NCI-H128 (cell line): Measurements from ENCODE around the gene PAQR4.
"Not testable (repeated sequence)": the region's sequence is repeated elsewhere in the genome, so short reads cannot be mapped to it uniquely, and the experiment has no call there.

ENCODE experiments used
- DNase-seq: peaks from one replicate; lab custom pipeline; 2025; ENCODE audit not compliant: unreplicated experiment; lab: John Stamatoyannopoulos, UW

Gene PAQR4

DNA sequence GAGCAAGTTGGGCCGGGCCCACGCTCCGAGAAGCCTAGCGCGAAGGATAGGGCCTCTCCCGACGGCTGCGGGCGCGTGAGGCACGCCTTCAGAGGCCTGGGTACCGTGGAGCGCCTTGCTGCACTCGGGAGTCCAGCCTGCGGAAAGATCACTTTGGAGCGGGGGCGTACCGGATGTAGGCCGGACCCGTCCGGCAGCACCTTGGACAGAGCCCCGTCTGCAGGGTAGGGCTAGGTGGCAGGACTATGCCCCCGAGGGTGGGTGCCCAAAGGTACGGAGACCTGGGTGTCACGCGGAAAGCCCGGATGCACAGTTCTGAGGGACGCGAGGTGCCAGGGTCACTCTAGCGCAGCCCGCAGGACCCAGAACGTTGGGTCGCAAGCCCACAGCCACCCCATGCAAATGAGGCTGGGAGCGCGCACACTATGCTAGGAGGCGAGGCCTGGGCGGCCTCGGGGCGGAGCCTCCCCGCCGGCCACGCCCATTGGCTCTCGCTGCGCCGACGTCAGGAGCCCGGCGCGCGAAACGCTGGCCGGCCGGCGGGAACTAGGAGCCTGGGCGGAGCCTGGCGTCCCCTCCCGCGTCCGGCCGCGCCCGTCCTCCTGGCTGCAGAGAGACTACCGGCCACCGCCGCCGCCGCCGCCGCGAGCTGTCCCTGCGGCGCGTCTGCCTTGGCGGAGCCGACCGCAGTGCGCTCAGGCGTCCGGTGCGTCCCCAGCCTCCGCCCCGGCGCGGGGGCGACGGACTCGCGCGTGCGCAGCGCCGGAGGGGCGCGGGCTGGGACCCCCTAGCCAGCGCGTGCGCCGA, at the start of gene PAQR4:
PAQR4 (plus strand) TSS at position 611 of the 807 bp plus-strand sequence. CDS start 327 bp downstream, outside the sequence.
- peak; percentile 70 for DNase-seq

DNA sequence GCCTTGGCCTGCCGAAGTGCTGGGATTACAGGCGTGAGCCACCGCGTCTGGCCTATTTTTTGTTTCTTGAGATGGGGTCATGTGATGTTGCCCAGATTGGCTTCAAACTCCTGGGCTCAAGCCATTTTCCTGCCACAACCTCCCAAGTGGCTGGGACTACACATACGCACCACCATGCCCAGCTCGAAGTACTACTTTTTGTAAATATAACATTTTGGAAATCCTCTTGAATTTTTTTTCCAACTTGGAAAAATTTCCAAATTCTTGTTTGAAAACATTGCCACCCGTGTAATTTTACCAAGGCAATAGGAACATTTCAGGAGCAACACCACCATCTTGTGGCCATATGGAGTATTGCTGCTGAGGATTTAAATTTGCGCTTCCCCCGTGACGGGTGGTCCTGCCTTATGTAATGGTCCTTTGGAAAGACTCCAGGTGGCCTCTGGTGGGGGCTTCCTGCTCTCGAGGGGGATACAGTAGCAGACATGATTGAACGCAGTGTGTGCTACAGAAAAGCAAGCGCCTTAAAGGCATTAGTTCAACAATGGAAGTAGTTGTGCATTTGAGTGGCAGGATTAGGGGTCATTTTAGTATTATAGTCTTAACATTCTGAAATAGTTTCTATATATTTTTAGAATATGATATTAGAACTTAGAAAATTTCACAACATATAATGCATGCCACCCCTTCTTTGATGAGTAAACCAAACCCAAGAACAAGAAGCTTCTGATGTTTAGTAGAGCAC, 49.5 kb upstream of the PAQR4 start:
- DNase-seq, result peak; percentile 6

DNA sequence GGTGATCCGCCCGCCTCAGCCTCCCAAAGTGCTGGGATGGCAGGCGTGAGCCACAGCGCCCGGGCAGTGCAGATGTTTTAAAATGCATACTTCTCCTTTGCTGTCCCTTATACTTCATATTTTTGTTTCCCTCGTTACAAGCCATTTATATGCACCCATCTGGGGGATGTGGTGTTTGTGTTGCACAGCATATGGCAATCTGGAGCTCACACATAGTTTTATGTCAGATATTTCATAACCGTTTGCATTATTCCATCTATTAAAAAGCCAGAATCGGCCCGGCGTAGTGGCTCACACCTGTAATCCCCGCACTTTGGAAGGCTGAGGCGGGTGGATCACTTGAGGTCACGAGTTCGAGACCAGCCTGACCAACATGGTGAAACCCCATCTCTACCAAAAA, 45.7 kb upstream of the PAQR4 start:
- no peak for DNase-seq

DNA sequence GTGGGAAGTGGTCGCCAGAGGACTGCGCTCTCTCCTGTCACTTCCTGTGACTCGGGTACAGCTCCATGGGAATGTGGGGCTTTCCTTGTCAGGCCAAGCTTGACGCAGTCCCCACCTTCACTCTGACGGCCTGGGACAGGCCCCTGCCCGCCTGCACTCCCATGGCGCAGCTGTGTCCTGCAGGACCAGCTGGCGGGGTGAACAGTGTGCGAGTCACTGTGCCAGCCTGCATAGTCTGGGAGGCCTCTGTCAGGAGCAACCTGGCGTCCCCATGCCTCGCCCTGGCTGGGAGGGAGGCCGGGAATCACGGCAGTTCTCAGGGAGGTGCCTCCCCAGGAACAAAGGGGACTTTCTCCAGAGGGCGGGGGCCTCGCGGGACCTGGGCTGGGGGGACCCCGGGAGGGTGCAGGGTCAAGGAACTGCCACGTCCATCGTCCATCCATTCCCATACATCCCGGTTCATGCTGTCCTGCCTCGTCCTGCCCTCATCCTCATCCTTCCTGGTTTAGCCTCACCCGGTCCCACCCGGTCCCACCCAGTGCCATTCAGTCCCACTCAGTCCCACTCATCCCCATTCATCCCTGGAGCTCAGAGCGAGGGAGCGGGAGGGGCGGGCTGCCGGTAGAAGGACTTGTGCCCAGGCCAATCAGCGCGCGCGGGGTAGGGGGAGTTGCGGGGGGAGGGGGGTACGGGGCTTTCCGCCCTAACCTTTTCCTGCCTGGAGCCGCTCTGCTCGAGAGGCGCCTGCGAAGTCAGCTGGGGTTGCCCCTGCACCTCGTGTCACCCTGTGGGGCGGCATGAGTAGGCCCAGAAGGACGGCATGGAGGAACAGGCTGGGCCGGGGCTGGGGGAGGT, 44.0 kb upstream of the PAQR4 start:
- no peak for DNase-seq

DNA sequence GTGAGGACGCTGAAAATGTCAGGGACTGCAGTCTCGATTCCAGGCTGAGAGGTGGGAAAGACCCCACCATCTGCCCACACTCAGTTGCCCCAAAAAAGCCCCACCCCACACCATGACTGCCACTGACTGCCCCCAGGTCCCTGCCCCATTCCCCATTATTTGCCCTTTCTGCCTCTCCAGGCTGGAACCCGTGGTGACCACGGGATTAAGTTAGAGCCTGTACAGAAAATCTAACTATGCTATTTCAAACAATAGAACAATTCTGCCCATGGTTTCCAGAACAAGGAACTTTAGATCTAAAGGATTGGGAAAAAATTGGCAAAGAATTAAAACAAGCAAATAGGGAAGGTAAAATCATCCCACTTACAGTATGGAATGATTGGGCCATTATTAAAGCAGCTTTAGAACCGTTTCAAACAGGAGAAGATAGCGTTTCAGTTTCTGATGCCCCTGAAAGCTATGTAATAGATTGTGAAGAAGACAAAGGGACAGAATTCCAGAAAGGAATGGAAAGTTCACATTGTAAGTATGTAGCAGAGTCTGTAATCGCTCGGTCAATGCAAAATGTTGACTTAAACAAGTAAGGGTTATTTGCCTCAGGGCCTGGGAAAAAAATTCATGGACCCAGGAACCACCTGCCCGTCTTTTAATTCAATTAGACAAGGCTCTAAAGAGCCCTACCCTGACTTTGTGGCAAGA, 43.0 kb upstream of the PAQR4 start:
- no peak for DNase-seq

DNA sequence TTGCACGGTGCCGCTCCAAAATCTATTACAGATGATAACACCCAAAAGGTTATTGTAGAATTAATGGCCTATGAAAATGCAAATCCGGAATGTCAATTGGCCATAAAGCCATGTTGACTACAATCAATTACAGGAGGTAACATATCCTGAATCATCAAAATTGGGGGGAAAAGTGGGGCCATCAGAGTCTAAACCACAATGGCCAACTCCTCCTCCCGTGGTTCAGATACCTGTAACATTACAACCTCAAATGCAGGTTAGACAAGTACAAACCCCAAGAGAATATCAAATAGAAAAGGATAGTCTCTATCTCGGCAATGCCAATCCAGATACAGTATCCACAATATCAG, 42.5 kb upstream of the PAQR4 start:
- DNase-seq, result no peak

DNA sequence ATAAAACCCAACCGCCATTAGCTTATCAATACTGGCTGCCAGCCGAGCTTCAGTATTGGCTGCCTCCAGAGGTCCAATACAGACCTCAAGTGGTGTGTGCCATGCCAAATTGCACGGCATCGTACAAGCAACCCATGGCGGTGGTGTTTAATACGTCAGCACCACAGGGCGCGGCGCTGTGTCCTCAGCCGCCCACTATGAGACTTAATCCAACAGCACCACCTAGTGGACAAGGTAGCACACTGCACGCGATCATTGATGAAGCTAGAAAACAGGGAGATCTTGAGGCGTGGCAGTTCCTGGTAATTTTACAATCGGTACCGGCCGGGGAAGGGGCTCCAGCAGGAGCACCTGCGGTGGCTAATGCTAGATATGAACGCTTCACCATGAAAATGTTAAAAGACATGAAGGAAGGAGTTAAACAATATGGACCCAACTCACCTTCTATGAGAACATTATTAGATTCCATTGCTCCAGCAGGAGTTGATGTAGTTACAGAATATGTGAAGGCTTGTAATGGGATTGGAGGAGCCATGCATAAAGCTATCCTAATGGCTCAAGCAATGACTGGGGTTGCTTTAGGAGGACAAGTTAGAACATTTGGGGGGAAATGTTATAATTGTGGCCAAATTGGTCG, 42.0 kb upstream of the PAQR4 start:
- DNase-seq, result peak; percentile 81

DNA sequence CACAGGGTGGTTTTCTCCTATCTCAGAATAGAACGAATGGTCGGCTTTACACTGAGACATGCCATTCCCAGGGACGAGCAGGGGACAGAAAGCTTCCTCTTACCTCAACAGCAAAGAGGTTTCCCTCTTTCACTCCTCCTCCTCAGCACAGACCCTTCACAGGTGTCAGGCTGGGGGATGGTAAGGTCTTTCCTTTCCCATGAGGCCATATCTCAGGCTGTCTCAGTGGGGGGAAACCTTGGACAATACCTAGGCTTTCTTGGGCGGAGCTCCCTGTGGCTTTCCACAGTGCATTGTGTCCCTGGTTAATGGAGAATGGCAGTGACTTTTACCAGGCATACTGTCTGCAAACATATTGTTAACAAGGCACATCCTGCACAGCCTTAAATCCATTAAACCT, 41.0 kb upstream of the PAQR4 start:
- DNase-seq, result not testable (repeated sequence)

DNA sequence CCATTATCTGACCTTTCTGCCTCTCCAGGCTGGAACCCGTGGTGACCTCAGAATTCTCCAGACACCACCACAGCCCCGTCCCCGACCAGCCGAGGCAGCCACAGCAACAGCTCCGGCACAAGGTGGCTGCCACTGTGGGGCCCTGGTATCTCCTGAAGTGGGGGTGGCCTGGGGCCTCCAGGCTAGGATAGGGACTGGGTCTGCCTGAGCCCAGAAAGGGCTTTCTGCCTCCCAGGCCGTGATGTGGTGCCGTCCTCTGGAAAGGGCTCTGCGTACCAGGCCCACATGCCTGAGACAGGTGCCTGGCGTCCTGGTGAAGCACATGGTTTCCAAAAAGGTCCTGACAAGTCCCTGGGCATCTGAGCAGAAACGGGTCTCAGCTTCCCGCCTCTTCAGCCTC, 40.4 kb upstream of the PAQR4 start:
- DNase-seq, result no peak

DNA sequence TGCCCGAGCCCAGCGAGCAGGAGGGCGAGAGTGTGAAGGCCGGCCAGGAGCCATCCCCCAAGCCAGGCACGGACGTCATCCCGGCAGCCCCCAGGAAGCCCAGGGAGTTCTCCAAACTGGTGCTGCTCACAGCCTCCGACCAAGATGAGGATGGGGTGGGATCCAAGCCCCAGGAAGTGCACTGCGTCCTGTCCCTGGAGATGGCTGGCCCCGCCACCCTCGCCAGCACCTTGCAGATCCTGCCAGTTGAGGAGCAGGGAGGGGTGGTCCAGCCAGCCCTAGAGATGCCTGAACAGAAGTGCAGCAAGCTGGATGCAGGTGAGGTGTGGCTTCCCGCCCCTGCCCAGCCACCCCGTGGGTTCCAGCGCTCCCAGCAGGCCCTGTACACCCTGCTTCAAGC, 39.5 kb upstream of the PAQR4 start:
- no peak for DNase-seq

DNA sequence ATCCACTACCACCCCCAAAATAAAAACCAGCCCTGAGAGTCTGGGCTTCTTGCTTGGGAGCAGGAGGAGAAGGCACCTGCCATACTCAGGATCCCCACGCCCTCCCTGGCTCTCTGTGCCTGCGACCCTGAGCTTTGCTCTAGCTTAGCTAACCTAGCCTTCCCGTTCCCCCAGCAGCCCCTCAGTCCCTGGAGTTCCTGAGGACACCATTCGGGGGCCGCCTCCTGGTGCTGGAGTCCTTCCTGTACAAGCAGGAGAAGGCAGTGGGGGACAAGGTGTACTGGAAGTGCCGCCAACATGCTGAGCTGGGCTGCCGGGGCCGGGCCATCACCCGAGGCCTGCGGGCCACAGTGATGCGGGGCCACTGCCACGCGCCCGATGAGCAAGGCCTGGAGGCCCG, 38.9 kb upstream of the PAQR4 start:
- no peak for DNase-seq

DNA sequence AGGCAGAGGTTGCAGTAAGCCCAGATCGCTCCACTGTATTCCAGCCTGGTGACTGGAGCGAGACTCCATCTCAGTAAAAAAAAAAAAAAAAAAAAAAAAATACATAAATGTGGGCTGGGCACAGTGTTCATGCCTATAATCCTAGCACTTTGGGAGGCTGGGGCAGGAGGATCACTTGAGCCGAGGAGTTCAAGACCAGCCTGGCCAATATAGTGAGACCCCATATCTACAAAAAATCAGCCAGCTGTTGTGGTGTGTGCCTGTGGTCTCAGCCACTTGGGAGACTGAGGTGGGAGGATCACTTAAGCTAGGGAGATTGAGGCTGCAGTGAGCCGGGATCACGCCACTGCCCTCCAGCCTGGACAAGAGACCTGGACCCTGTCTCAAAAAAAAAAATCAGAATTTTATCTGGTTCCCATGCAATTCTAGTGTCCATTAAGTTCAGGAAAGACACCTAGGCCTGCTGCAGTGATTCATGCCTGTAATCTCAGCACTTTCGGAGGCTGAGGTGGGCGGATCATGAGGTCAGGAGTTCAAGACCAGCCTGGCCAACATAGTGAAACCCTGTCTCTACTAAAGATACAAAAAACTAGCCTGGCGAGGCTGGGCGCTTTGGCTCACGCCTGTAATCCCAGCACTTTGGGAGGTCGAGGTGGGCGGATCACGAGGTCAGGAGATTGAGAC, 37.8 kb upstream of the PAQR4 start:
- not testable (repeated sequence) for DNase-seq

DNA sequence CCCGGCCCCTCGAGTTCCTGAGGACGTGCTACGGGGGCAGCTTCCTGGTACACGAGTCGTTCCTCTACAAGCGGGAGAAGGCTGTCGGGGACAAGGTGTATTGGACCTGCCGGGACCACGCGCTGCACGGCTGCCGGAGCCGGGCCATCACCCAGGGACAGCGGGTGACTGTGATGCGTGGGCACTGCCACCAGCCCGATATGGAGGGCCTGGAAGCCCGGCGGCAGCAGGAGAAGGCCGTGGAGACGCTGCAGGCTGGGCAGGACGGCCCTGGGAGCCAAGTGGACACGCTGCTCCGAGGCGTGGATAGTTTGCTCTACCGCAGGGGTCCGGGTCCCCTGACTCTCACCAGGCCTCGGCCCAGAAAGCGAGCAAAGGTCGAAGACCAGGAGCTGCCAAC, 36.0 kb upstream of the PAQR4 start:
- no peak for DNase-seq

DNA sequence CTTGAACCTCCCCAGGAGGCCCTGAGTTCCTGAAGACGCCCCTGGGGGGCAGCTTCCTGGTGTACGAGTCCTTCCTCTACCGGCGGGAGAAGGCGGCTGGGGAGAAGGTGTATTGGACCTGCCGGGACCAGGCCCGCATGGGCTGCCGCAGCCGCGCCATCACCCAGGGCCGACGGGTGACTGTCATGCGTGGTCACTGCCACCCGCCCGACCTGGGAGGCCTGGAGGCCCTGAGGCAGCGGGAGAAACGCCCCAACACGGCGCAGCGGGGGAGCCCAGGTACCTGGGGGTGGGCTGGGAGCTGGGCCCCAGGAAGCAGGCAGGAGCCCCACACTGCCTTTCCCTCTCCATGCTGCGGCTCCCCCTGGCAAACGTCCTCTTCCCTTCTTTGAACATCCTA, 35.4 kb upstream of the PAQR4 start:
- DNase-seq, result no peak

DNA sequence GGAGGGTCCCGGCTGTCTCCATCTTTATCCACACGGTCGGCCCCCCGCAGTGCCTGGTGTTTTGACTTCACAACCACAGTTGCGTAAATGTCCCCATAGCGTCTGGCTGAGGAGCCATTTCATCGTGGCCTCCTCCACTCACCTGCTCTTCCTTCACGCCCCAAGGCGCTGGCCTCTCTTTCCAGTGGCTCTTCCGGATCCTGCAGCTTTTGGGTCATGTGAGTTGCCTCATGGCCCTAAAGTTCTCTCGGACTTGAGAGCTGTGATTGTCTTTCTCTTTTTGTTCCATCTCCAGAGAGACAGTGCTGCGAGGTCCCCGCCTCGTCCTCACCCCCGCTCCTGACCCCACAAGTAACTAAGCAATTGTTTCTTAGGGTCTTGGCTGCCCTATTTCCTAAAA, 34.7 kb upstream of the PAQR4 start:
- no peak for DNase-seq

DNA sequence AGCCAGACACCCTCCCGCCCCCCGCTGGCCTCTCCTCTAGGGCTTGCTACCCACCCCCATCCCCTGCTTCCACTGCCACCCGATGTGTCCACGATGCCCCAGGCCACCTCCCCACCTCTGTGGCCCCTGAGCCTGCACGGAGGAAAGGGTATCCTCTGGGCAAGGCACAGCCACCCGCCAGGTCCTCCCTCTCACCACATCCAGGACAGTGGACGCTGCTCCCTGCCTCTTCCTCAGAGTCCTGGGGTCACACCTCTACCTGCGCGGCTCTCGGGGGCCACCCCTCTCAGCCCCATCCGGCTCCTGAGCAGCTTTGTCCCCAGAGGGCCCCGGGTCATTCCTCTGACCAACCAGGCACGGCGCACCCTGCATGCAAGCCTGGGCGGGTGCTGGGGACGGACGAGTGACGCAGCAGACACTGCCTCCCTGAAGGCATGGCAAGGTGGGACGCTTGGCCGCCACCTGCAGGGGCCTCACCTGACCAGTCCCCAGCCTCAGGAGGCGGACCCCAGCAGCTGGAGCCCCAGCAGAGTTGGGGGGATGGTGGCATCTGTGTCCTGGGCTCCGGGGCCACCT, 32.6 kb upstream of the PAQR4 start:
- no peak for DNase-seq

DNA sequence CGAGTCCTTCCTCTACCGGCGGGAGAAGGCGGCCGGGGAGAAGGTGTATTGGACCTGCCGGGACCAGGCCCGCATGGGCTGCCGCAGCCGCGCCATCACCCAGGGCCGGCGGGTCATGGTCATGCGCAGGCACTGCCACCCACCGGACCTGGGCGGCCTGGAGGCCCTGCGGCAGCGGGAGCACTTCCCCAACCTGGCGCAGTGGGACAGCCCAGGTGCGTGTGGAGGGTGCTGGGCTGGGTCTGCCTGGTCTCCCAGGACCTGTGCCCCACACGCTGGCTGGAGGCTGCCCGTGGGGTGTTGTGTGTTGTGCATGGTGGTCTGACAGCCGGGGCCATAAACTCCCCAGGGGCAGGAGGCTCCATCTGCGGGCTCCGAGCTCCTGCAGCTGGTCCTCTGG, 32.0 kb upstream of the PAQR4 start:
- DNase-seq, result no peak

DNA sequence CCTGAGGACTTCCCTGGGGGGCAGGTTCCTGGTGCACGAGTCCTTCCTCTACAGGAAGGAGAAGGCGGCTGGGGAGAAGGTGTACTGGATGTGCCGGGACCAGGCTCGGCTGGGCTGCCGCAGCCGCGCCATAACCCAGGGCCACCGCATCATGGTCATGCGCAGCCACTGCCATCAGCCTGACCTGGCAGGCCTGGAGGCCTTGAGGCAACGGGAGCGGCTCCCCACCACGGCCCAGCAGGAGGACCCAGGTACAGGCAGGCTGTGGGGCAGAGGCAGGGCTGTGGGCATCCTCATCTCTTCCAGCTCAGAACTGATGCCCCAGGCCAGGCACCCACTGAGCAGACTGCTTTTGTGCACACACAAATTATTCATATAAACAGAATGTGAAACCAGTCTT, 30.9 kb upstream of the PAQR4 start:
- no peak for DNase-seq

DNA sequence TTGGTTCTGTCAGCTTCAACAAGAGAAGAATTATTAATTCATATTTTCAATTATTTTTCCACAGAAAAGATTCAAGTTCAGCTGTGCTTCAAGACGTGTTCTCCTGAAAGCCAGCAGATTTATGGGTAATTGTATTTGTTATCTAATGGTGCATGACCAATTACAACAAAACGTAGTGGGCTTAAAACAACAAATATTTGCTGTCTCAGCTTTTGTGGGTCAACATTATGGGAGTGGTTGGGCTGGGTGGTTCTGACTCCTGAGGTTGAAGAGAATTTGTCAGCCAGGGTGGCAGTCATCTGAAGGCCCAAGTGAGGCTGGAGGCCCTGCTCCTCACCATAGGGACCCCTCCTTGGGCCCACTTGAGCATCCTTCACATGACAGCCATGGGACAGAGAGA, 29.2 kb upstream of the PAQR4 start:
- DNase-seq, result no peak

DNA sequence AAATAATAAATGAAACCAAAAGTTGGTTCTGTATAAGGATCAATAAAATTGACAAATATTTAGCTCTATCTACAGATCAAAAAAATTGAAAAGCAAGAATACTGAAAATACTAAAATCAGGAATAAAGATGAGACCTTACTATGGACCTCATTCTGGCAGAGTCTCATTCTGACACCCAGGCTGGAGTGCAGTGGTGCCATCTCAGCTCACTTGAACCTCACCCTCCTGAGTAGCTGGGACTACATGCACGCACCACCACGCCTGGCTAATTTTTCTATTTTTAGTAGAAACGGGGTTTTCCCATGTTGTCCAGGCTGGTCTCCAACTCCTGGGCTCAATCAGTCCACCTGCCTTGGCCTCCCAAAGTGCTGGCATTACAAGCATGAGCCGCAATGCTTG, 27.1 kb upstream of the PAQR4 start:
- no peak for DNase-seq
